ENCODE data around the gene CALHM3.

Gene CALHM3

GRCh38 chr10:103465411-103466179 is 13.4 kb downstream of the CALHM3 start:
- FAIRE-seq: peak; percentile 20
- TF ChIP-seq POU2F2 (IDR thresholded peaks at IDR 0.05; ENCODE audit: low read depth, low read length) (no peak), POLR2AphosphoS5 (IDR thresholded peaks at IDR 0.05; ENCODE audit: low read depth, low read length) (no peak), POLR2A (IDR thresholded peaks at IDR 0.05; ENCODE audit: low read depth, low read length) (no peak), TAF1 (IDR thresholded peaks at IDR 0.05; ENCODE audit: low read depth, low read length) (no peak), PAX5 (IDR thresholded peaks at IDR 0.05; ENCODE audit: insufficient read depth, low read length, severe bottlenecking) (no peak), SPI1 (IDR thresholded peaks at IDR 0.05; ENCODE audit: low read depth, low read length) (no peak)
- DNase-seq (ENCODE audit: insufficient read length, low spot score): no peak

GRCh38 chr10:103463499-103463898 is 15.5 kb downstream of the CALHM3 start:
- FAIRE-seq: no peak
- TF ChIP-seq POLR2A (IDR thresholded peaks at IDR 0.05; ENCODE audit: low read depth, low read length) (no peak), TAF1 (IDR thresholded peaks at IDR 0.05; ENCODE audit: low read depth, low read length) (no peak), POU2F2 (IDR thresholded peaks at IDR 0.05; ENCODE audit: low read depth, low read length) (no peak), POLR2AphosphoS5 (IDR thresholded peaks at IDR 0.05; ENCODE audit: low read depth, low read length) (no peak), SPI1 (IDR thresholded peaks at IDR 0.05; ENCODE audit: low read depth, low read length) (no peak)
- DNase-seq (ENCODE audit: insufficient read length, low spot score): no peak

- no peak for DNase-seq (ENCODE audit: insufficient read length, low spot score)
- no peak for FAIRE-seq
- TF ChIP-seq POLR2AphosphoS5 (IDR thresholded peaks at IDR 0.05; ENCODE audit: low read depth, low read length): no peak
- TF ChIP-seq POU2F2 (IDR thresholded peaks at IDR 0.05; ENCODE audit: low read depth, low read length): no peak
Measured at GRCh38 chr10:103459615-103460014, 19.4 kb downstream of the CALHM3 start.

GRCh38 chr10:103458720-103459119 is 20.3 kb downstream of the CALHM3 start, which contains the start of gene CALHM1:
Gene CALHM1 (minus strand): TSS chr10:103458900. CDS start chr10:103458751, 149 bp downstream.
- TF ChIP-seq SPI1 (IDR thresholded peaks at IDR 0.05; ENCODE audit: low read depth, low read length) (no peak), POLR2AphosphoS5 (IDR thresholded peaks at IDR 0.05; ENCODE audit: low read depth, low read length) (no peak), PAX5 (IDR thresholded peaks at IDR 0.05; ENCODE audit: insufficient read depth, low read length, severe bottlenecking) (no peak)
- peak; percentile 96 for FAIRE-seq
- DNase-seq (ENCODE audit: insufficient read length, low spot score): peak; percentile 88

- TF ChIP-seq POLR2A (IDR thresholded peaks at IDR 0.05; ENCODE audit: low read depth, low read length): no peak
- no peak for TF ChIP-seq TAF1 (IDR thresholded peaks at IDR 0.05; ENCODE audit: low read depth, low read length)
- no peak for TF ChIP-seq SPI1 (IDR thresholded peaks at IDR 0.05; ENCODE audit: low read depth, low read length)
- no peak for TF ChIP-seq PAX5 (IDR thresholded peaks at IDR 0.05; ENCODE audit: insufficient read depth, low read length, severe bottlenecking)
- no peak for TF ChIP-seq POU2F2 (IDR thresholded peaks at IDR 0.05; ENCODE audit: low read depth, low read length)
- TF ChIP-seq POLR2AphosphoS5 (IDR thresholded peaks at IDR 0.05; ENCODE audit: low read depth, low read length): no peak
- DNase-seq (ENCODE audit: insufficient read length, low spot score): no peak
- no peak for FAIRE-seq
Measured at GRCh38 chr10:103457896-103458583, 21.0 kb downstream of the CALHM3 start.

- no peak for DNase-seq (ENCODE audit: insufficient read length, low spot score)
- FAIRE-seq: no peak
- no peak for TF ChIP-seq TAF1 (IDR thresholded peaks at IDR 0.05; ENCODE audit: low read depth, low read length)
- no peak for TF ChIP-seq PAX5 (IDR thresholded peaks at IDR 0.05; ENCODE audit: insufficient read depth, low read length, severe bottlenecking)
- TF ChIP-seq POU2F2 (IDR thresholded peaks at IDR 0.05; ENCODE audit: low read depth, low read length): no peak
- no peak for TF ChIP-seq POLR2AphosphoS5 (IDR thresholded peaks at IDR 0.05; ENCODE audit: low read depth, low read length)
- no peak for TF ChIP-seq POLR2A (IDR thresholded peaks at IDR 0.05; ENCODE audit: low read depth, low read length)
Measured at GRCh38 chr10:103457176-103457712, 21.8 kb downstream of the CALHM3 start.

GRCh38 chr10:103456074-103456660 is 22.9 kb downstream of the CALHM3 start:
- TF ChIP-seq POLR2AphosphoS5 (IDR thresholded peaks at IDR 0.05; ENCODE audit: low read depth, low read length) (no peak), PAX5 (IDR thresholded peaks at IDR 0.05; ENCODE audit: insufficient read depth, low read length, severe bottlenecking) (no peak), TAF1 (IDR thresholded peaks at IDR 0.05; ENCODE audit: low read depth, low read length) (no peak), POU2F2 (IDR thresholded peaks at IDR 0.05; ENCODE audit: low read depth, low read length) (no peak), POLR2A (IDR thresholded peaks at IDR 0.05; ENCODE audit: low read depth, low read length) (no peak), SPI1 (IDR thresholded peaks at IDR 0.05; ENCODE audit: low read depth, low read length) (no peak)
- no peak for DNase-seq (ENCODE audit: insufficient read length, low spot score)
- no peak for FAIRE-seq

- DNase-seq (ENCODE audit: insufficient read length, low spot score) (no peak), FAIRE-seq (no peak)
- TF ChIP-seq PAX5 (IDR thresholded peaks at IDR 0.05; ENCODE audit: insufficient read depth, low read length, severe bottlenecking) (no peak), POLR2AphosphoS5 (IDR thresholded peaks at IDR 0.05; ENCODE audit: low read depth, low read length) (no peak), TAF1 (IDR thresholded peaks at IDR 0.05; ENCODE audit: low read depth, low read length) (no peak), POU2F2 (IDR thresholded peaks at IDR 0.05; ENCODE audit: low read depth, low read length) (no peak), SPI1 (IDR thresholded peaks at IDR 0.05; ENCODE audit: low read depth, low read length) (no peak), POLR2A (IDR thresholded peaks at IDR 0.05; ENCODE audit: low read depth, low read length) (no peak)
Measured at GRCh38 chr10:103455235-103455634, 23.8 kb downstream of the CALHM3 start.

- DNase-seq (ENCODE audit: insufficient read length, low spot score) (no peak), FAIRE-seq (no peak)
- no peak for TF ChIP-seq POU2F2 (IDR thresholded peaks at IDR 0.05; ENCODE audit: low read depth, low read length)
- TF ChIP-seq POLR2A (IDR thresholded peaks at IDR 0.05; ENCODE audit: low read depth, low read length): no peak
- no peak for TF ChIP-seq PAX5 (IDR thresholded peaks at IDR 0.05; ENCODE audit: insufficient read depth, low read length, severe bottlenecking)
- no peak for TF ChIP-seq TAF1 (IDR thresholded peaks at IDR 0.05; ENCODE audit: low read depth, low read length)
- no peak for TF ChIP-seq POLR2AphosphoS5 (IDR thresholded peaks at IDR 0.05; ENCODE audit: low read depth, low read length)
- no peak for TF ChIP-seq SPI1 (IDR thresholded peaks at IDR 0.05; ENCODE audit: low read depth, low read length)
Measured at GRCh38 chr10:103454026-103454425, 25.0 kb downstream of the CALHM3 start.

All from GM12891 (cell line).